Muscle of back (tissue), 13 donors: ENCODE results near the gene MAPKBP1. TPM values are rescaled to one million over a fixed set of nuclear protein-coding genes. Genes with fewer than 3 reads are reported as not detected.
"Not testable (repeated sequence)": the region's sequence is repeated elsewhere in the genome, so short reads cannot be mapped to it uniquely, and the experiment has no call there.

Experiments
- DNase-seq, 3 donors: peaks; one replicate each; pipeline versions ENCODE4 v3.0.0 to v3.0.0-alpha.2; 2013
- long read RNA-seq, 9 donors: transcript quantifications; one replicate each; lab custom pipeline, GENCODE V29; 2026
- polyA plus RNA-seq, 10 donors: library from polyadenylated mRNA; unstranded; fragments of 120-200 nt; gene quantifications; one replicate each; pipeline ENCODE4 v1.2.1, GENCODE V29; 2013; ENCODE audit not compliant: insufficient read length in 10 of 10

MAPKBP1 gene
- 10 to 100 TPM in 5 of 10 donors, 1 to 10 TPM in 5; 7.2 to 14.6 (median 10.7) TPM for polyA plus RNA-seq
- long read RNA-seq, donor 1, partial matches to known transcripts: 0 of 1 reads
- long read RNA-seq, donor 1, other reads (novel, unspliced or antisense): 0 of 1 reads
- long read RNA-seq, donor 2: 0 reads
- long read RNA-seq, donor 3: 0 reads
- long read RNA-seq, donor 4: 0 reads
- long read RNA-seq, donor 5, partial matches to known transcripts: 0 of 2 reads
- long read RNA-seq, donor 5, other reads (novel, unspliced or antisense): 0 of 2 reads
- long read RNA-seq, donor 6: 0 reads
- long read RNA-seq, donor 7: 0 reads
- long read RNA-seq, donor 8: 0 reads
- long read RNA-seq, donor 9: 0 reads

- peak; percentile 98 to 99 (median 99) for DNase-seq
Observed at GRCh38 chr15:41774062-41774881, at the start of gene MAPKBP1. MAPKBP1 (plus strand) TSS chr15:41774484; CDS start chr15:41775276, 792 bp downstream.

- DNase-seq: no peak
Observed at GRCh38 chr15:41727143-41727542, 47.1 kb upstream of the MAPKBP1 start.

GRCh38 chr15:41728061-41728460 is 46.2 kb upstream of the MAPKBP1 start:
- not testable (repeated sequence) for DNase-seq

- no peak for DNase-seq
Observed at GRCh38 chr15:41730543-41730942, 43.7 kb upstream of the MAPKBP1 start.

GRCh38 chr15:41732483-41732882 is 41.8 kb upstream of the MAPKBP1 start:
- DNase-seq: no peak

- DNase-seq: no peak
Observed at GRCh38 chr15:41734079-41734478, 40.2 kb upstream of the MAPKBP1 start.

GRCh38 chr15:41735046-41735445 is 39.2 kb upstream of the MAPKBP1 start:
- DNase-seq: no peak

- DNase-seq: not testable (repeated sequence)
Observed at GRCh38 chr15:41735492-41735891, 38.8 kb upstream of the MAPKBP1 start.

- DNase-seq: no peak
Observed at GRCh38 chr15:41746802-41747201, 27.5 kb upstream of the MAPKBP1 start.

- no peak for DNase-seq
Observed at GRCh38 chr15:41756198-41756597, 18.1 kb upstream of the MAPKBP1 start.

- DNase-seq: peak in 2 of 3 donors; percentile 38 to 59
Observed at GRCh38 chr15:41772720-41773331, 1.5 kb upstream of the MAPKBP1 start.

GRCh38 chr15:41773332-41773728 is 954 bp upstream of the MAPKBP1 start:
- no peak for DNase-seq

GRCh38 chr15:41773729-41774061 is 589 bp upstream of the MAPKBP1 start:
- DNase-seq: no peak

- no peak for DNase-seq
Observed at GRCh38 chr15:41774882-41775417, 666 bp downstream of the MAPKBP1 start.

- peak in 1 of 3 donors; percentile 23 for DNase-seq
Observed at GRCh38 chr15:41775651-41776050, 1.4 kb downstream of the MAPKBP1 start.

- no peak for DNase-seq
Observed at GRCh38 chr15:41777421-41777973, 3.2 kb downstream of the MAPKBP1 start.

GRCh38 chr15:41778521-41778920 is 4.2 kb downstream of the MAPKBP1 start:
- no peak for DNase-seq

GRCh38 chr15:41779662-41780157 is 5.4 kb downstream of the MAPKBP1 start:
- no peak for DNase-seq

- DNase-seq: no peak
Observed at GRCh38 chr15:41780266-41780665, 6.0 kb downstream of the MAPKBP1 start.

- DNase-seq: no peak
Observed at GRCh38 chr15:41780727-41781126, 6.4 kb downstream of the MAPKBP1 start.

GRCh38 chr15:41782371-41783282 is 8.3 kb downstream of the MAPKBP1 start:
- DNase-seq: no peak
